Dendritic cell treated with granulocyte-macrophage colony-stimulating factor and Interleukin-4, amounts not matched to agents 40 ng/mL and 50 ng/mL, for 4 days (primary cell): Measurements from ENCODE around the gene SERPINB6.

Source experiments
- H3K27ac Mint-ChIP-seq: one replicate; pipeline ENCODE4 v1.8.0; 2022; ENCODE audit warnings: mild to moderate bottlenecking, mixed read lengths
- H3K27me3 Mint-ChIP-seq: one replicate; pipeline ENCODE4 v1.8.0; 2022; ENCODE audit warnings: mild to moderate bottlenecking, mixed read lengths
- H3K36me3 Mint-ChIP-seq: one replicate; pipeline ENCODE4 v1.8.0; 2022; ENCODE audit warnings: low read depth, mixed read lengths
- H3K4me1 Mint-ChIP-seq: one replicate; pipeline ENCODE4 v1.8.0; 2022; ENCODE audit warnings: low read depth, mixed read lengths
- H3K4me3 Mint-ChIP-seq: one replicate; pipeline ENCODE4 v1.8.0; 2022; ENCODE audit warnings: mild to moderate bottlenecking, moderate library complexity, mixed read lengths
- H3K9me3 Mint-ChIP-seq: one replicate; pipeline ENCODE4 v1.8.0; 2022; ENCODE audit warnings: mixed read lengths
- intact Hi-C: fragments of 100-400 bp; cut with micrococcal nuclease; formaldehyde crosslinking; loops from one replicate; pipeline ENCODE4 v1.15.0; 2022

SERPINB6 gene

DNA sequence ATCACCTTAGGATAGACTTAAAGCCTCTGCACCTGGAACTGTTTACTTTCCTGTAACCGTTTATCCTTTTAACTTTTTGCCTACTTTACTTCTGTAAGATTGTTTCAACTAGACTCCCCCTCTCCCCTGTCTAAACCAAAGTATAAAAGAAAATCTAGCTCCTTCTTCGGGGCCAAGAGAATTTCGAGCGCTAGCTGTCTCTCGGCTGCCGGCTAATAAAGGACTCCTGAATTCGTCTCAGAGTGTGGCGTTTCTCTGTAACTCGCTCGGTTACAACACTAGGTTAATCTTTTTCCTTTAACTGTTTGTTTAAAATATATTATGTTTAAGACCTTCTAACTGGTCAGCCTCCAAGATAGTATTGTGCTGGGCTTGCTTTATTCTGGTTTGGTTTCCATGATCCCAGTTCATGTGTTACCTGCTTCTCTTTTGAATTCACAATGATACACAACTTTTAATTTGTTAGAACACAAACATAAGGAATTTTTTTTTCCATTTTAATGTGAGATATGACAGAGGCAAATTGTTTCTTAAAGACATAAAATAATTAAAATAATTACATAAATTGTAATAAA lies 19.7 kb upstream of the SERPINB6 start:
- no peaks in the 10 kb centered on the region for H3K27me3 Mint-ChIP-seq
- no peaks in the 10 kb centered on the region for H3K9me3 Mint-ChIP-seq
- intact Hi-C loops: loop anchor here (10.0 kb wide), 1 partner anchor 264 kb away; the partner anchor contains the start of gene PSMG4
- H3K36me3 Mint-ChIP-seq: peaks cover 26% of the 10 kb centered on the region
- peak overlapping the region; percentile 88 for H3K4me3 Mint-ChIP-seq
- peak overlapping the region; percentile 89 for H3K27ac Mint-ChIP-seq
- H3K4me1 Mint-ChIP-seq: peaks cover 26% of the 10 kb centered on the region

DNA sequence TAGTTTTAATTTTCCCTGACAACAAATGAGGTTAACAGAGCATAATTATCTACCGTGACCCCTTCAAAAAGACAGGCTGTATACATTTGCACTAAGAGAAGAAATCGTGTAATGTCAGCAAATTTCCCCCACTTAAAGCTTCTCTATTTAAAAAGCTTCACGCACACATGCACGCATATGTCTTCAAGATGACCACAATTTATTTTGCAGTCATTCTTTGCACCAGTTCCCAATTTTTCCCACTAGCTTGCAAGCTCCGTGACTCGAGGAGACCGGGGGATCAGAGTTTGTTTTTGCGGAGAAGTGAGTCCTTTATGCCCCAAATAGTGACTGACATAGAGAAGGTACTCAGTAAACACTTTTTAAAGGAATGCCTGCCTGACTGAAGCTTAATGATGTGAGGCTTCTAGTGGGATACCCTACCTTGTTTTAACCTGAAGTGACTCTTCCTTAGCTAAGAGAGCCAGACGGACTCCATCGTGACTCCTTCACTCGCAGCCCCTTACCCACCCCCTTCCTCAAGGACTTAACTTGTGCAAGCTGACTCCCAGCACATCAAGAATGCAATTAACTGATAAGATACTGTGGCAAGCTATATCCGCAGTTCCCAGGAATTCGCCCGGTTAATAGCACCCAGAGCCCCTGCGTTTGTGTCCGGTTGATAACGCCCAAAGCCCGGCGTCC lies 19.0 kb upstream of the SERPINB6 start:
- Mint-ChIP-seq H3K4me1 (peaks cover 26% of the 10 kb centered on the region), H3K27me3 (no peaks in the 10 kb centered on the region), H3K4me3 (peak overlapping the region; percentile 88), H3K9me3 (no peaks in the 10 kb centered on the region), H3K36me3 (peaks cover 26% of the 10 kb centered on the region), H3K27ac (peak overlapping the region; percentile 89)
- intact Hi-C loops: loop anchor here (10.0 kb wide), 1 partner anchor 264 kb away; the partner anchor contains the start of gene PSMG4

DNA sequence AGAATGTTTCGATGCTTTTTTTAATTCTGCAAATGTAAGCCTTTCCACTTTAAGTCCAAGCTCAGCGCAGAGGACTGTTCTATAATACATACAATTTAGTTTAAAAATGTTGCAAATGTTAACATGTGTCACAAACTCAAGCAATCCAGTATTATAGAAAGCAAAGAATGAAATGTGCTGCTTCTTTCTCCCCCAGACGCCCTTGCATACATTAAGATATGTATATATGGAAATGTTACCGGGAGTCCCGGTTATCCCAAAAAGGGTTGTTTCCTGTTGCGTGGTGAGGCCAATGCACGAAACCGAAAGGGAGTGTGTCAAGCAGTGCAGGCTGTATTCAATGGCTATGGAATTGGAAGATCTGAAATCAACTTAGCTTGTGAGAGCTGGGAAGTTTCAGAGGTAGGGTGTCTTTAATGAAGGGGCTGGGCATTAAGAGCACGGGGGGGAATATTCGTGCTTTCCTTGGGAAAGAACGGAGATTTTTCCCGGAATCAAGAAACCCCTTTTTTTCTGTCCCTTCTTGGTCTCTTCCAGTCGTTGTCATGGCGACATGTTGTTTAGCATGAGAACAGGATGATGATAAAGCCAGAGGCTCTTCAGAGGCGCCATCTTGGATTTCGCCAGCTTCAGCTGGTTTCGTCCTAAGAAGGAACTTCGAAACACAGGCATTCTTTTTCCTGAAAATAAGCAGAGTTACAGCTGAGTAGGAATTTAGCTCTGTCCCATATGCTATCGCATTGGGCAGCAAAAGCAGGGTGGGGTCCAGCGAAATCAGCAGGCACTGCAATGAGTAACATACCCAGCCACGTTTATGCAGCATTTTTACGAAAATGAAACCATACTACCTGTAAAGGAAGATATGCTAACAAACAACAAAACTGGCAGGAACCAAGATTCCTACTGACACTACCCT lies 18.2 kb upstream of the SERPINB6 start:
- H3K4me3 Mint-ChIP-seq: peak overlapping the region; percentile 88
- no peaks in the 10 kb centered on the region for H3K27me3 Mint-ChIP-seq
- intact Hi-C loops: loop anchor here (1.0 to 10.0 kb wide), 4 partner anchors 37 to 265 kb away; partner anchors contain the start of genes PSMG4 and SERPINB1
- peaks cover 26% of the 10 kb centered on the region for H3K4me1 Mint-ChIP-seq
- H3K9me3 Mint-ChIP-seq: no peaks in the 10 kb centered on the region
- H3K27ac Mint-ChIP-seq: peak overlapping the region; percentile 89
- H3K36me3 Mint-ChIP-seq: peaks cover 26% of the 10 kb centered on the region

DNA sequence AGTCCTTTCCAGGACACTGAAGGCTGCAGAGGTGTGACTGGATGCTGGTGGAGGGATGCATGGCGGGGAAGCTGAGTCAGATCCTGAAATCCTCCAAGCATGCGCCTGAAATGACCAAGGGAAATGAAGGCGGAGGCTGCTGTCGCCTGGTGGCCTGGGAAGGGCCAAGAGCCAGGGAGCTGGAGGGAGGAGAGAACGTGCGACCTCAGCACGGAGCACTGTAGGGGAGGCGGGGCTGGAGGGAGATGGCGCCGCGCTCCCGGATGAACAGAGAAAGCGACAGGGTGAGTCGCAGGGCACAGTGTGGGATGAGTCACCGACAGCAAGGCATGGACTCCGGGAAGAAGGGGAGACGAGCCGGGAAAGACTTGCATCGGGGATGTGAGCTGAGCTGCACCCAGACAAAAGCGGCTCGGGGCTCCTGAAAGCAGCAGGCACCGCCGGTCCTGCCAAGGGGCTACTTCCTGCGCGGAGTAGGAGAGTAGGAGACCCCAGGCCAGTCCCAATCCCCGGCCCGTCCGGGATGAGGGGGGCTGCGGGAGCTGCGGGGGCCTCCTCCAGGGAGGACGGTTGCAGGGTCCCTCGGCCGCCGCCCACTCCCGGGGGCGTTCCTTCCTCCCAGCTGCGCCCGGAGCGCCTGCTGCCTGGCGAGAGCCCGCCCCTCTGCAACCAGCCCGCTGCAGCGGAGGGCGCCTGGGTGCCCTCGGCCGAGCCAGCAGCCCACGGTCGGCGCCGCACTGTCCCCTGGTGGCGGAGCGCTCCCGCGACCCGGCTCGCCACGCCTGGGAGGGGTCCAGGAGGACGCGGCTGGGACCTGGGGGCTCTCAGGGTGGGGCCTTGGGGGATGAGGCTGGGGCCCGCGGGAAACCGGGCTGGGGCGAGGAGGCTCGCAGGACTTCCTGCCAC lies 17.3 kb upstream of the SERPINB6 start:
- peak overlapping the region; percentile 89 for H3K27ac Mint-ChIP-seq
- peak overlapping the region; percentile 88 for H3K4me3 Mint-ChIP-seq
- H3K27me3 Mint-ChIP-seq: no peaks in the 10 kb centered on the region
- intact Hi-C loops: loop anchor here (1.0 to 2.0 kb wide), 4 partner anchors 17 to 148 kb away; partner anchors contain the start of genes SERPINB1 and SERPINB6
- no peaks in the 10 kb centered on the region for H3K9me3 Mint-ChIP-seq
- peaks cover 17% of the 10 kb centered on the region for H3K36me3 Mint-ChIP-seq
- H3K4me1 Mint-ChIP-seq: peaks cover 29% of the 10 kb centered on the region

DNA sequence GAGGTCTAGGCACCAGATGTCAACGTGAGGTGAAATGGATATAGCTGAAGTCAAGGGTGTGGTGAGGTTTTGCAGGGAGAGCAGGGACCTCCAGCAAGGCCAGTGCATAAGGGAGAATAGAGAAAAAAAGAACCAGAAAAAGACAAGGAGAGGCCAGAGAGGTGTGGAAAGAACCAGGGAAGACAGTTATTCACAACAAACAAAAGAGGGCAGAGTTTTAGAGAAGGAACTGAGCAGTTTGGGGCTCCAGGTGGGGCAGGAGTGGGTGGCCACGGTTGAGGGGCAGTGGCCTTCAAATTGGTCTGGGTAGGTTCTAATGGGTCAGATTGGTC lies 16.7 kb upstream of the SERPINB6 start:
- Mint-ChIP-seq H3K9me3 (no peaks in the 10 kb centered on the region), H3K27ac (peak overlapping the region; percentile 89), H3K36me3 (peaks cover 17% of the 10 kb centered on the region), H3K4me1 (peaks cover 35% of the 10 kb centered on the region), H3K27me3 (no peaks in the 10 kb centered on the region), H3K4me3 (peak overlapping the region; percentile 88)
- intact Hi-C loops: loop anchor here (1.0 to 2.0 kb wide), 2 partner anchors 17 to 147 kb away; partner anchors contain the start of genes SERPINB1 and SERPINB6

DNA sequence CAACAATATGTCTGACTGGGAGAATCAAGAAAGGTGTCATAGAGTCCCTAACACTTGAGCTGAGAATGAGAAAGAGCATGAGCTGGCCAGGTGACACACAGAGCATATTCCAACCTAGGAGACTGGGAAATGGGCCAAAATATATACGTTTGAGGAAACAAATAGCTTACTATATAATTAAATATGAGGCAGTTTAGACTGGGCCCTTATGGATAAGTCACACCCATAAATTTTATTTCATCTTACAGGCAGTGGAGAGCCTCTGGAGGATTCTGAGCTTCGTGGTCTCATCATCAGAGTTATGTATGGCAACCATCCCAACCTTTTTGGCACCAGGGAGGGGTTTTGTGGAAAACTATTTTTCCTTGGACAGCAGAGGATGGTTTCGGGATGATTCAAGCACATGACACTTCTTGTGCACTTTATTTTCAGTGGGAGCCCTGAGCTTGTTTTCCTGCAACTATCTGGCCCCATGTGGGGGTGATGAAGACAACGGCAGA lies 15.4 kb upstream of the SERPINB6 start:
- H3K9me3 Mint-ChIP-seq: no peaks in the 10 kb centered on the region
- H3K36me3 Mint-ChIP-seq: peaks cover 17% of the 10 kb centered on the region
- H3K4me3 Mint-ChIP-seq: no peak overlapping the region
- peak overlapping the region; percentile 89 for H3K27ac Mint-ChIP-seq
- intact Hi-C loops: no loop called here
- peaks cover 48% of the 10 kb centered on the region for H3K4me1 Mint-ChIP-seq
- no peaks in the 10 kb centered on the region for H3K27me3 Mint-ChIP-seq

DNA sequence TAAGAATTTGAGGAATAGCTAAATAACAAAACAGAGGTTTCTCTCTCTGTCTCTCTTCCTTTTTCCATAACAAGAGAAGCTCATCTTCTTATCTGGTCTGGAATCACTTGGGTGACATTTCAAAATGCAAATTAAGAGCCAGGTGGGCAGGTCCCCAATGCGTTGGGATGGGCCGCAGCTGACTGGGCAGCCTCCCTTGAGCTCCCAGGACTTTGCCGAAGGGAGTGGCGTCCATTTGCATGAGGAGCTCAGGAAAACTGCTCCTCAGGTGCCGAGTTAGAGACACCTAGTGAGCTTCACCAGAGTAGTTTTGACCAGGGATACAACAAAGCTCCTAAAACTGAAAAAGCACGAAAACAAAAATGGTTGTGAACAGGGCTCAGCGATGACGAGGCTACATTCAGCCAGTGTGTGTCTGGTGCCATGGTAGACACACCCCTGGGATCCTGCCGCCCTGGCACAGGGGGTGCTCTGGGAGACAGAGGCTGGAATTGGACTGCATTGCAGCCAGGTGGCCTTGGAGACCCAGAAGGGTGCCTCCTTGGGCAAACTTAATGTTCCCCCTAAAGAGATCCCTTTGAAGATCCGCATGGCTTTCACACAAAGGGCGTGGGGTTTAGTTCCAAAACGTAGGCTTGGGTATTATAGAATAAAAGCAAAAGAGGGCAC lies 13.5 kb upstream of the SERPINB6 start:
- no peaks in the 10 kb centered on the region for H3K9me3 Mint-ChIP-seq
- H3K4me3 Mint-ChIP-seq: no peak overlapping the region
- H3K4me1 Mint-ChIP-seq: peaks cover 54% of the 10 kb centered on the region
- no peaks in the 10 kb centered on the region for H3K27me3 Mint-ChIP-seq
- no peak overlapping the region for H3K27ac Mint-ChIP-seq
- intact Hi-C loops: no loop called here
- H3K36me3 Mint-ChIP-seq: peaks cover 17% of the 10 kb centered on the region

DNA sequence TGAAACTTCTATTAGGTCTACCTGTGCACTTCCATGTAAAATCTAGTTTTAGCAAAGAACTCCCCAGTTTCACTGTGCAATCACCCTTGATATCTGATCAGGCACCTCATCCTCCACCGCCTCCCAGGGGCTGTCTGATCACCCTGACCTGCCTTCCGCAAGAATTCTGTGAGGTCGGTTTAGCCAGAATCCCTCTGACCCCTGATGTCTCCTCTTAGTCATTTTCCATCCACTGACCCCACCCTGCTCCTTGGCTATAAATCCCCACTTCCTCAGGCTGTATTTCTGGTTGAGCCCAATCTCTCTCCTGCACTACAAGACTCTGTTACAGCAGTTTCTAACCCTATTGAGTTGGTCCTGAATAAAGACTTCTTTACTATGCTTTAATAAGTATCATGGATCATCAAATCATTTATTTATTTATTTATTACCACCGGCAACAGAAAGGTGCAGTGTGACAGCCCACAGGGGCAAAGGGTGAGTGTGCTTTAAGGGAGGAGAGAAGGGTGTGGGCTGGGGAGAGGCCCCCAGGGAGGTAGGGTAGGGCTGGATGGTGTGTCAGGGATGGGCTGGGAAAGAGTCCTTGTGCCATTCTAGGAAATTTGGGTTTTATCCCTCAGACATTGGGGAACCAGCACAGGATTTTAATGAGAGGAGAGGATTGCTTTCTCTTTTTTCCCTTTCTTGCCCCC lies 11.2 kb upstream of the SERPINB6 start:
- Mint-ChIP-seq H3K4me3 (peak overlapping the region; percentile 15), H3K27me3 (no peaks in the 10 kb centered on the region), H3K27ac (peak overlapping the region; percentile 92), H3K4me1 (peaks cover 54% of the 10 kb centered on the region), H3K9me3 (no peaks in the 10 kb centered on the region), H3K36me3 (no peaks in the 10 kb centered on the region)
- intact Hi-C loops: no loop called here

DNA sequence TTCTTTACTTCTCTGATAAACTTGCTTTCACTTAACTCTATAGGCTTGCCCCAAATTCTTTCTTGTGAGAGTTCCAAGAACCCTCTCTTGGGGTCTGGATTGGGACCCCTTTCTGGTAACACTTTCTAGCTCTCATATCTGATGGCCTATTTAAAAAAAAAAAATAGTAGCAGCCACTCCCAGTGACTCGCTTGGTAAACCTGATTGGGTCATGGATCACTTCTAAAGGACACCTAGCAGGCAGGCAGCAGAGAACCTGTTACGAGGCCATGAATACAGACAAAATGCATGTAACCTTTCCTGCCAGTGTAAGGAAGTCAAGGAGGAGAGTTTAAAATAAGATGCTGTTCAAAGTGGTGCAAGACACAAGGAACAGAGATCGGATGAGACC lies 9.1 kb upstream of the SERPINB6 start:
- Mint-ChIP-seq H3K4me3 (no peak overlapping the region), H3K9me3 (no peaks in the 10 kb centered on the region), H3K4me1 (peaks cover 62% of the 10 kb centered on the region), H3K27me3 (no peaks in the 10 kb centered on the region), H3K36me3 (no peaks in the 10 kb centered on the region), H3K27ac (peak overlapping the region; percentile 92)
- intact Hi-C loops: no loop called here

DNA sequence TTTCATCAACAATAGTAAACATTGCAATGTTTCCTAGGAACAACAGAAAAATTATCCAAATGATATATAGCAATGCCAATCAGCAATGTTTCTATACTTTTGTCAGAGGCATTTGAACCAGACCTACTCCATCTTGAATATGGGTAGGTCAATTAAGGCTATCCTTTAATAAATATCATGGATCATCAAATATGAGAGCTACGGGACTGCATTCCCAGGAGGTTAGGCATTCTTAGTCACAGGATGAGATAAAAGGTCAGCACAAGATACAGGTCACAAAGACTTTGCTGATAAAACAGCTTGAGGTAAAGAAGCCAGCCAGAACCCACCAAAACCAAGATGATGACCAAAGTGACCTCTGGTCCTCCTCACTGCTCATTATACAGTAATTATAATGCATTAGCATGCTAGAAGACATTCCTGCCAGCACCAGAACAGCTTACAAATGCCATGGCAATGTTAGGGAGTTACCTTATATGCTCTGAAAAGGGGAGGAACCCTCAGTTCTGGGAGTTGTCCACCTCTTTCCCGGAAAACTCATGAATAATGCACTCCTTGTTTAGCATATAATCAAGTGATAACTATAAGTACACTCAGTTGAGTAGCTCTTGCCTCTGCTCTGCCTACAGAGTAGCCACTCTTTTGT lies 8.6 kb upstream of the SERPINB6 start:
- no peaks in the 10 kb centered on the region for H3K9me3 Mint-ChIP-seq
- H3K36me3 Mint-ChIP-seq: no peaks in the 10 kb centered on the region
- intact Hi-C loops: no loop called here
- peak overlapping the region; percentile 92 for H3K27ac Mint-ChIP-seq
- no peak overlapping the region for H3K4me3 Mint-ChIP-seq
- H3K4me1 Mint-ChIP-seq: peaks cover 62% of the 10 kb centered on the region
- no peaks in the 10 kb centered on the region for H3K27me3 Mint-ChIP-seq

DNA sequence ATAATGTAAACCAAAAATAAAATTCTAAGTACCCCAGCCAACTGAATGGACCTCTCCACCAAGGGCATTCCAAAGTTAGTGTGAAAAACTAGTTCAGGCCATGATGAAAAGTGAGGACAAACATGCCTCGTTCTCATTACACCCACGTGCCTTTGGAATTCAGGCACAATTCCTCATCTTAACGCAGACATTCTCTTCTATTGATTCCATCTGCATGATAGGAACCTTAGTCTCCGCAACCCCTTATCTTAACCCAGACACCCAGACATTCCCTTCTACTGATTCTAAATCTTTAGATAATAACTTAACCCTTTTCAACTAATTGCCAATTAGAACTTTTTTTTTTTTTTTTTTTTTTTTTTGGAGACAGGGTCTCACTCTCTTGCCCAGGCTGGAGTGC lies 7.6 kb upstream of the SERPINB6 start:
- Mint-ChIP-seq H3K27me3 (no peaks in the 10 kb centered on the region), H3K4me1 (peaks cover 61% of the 10 kb centered on the region), H3K36me3 (no peaks in the 10 kb centered on the region), H3K4me3 (no peak overlapping the region), H3K27ac (no peak overlapping the region), H3K9me3 (no peaks in the 10 kb centered on the region)
- intact Hi-C loops: no loop called here
